Fibroblast of the aortic adventitia (primary cell): ENCODE results near the gene PCDHGC3. TPM values are rescaled to one million over a fixed set of nuclear protein-coding genes. Genes with fewer than 3 reads are reported as not detected.

Source experiments
- DNase-seq: peaks from one replicate; pipeline ENCODE4 v3.0.0-alpha.2; 2010; ENCODE audit warnings: low read depth
- H3K4me3 ChIP-seq: 2 replicates; pipeline ENCODE4 v1.5.1; 2011; ENCODE audit warnings: low read depth, mild to moderate bottlenecking, control low read depth, low read length, moderate library complexity
- CTCF ChIP-seq: IDR thresholded peaks from 2 replicates; pipeline ENCODE4 v1.5.1; 2011; ENCODE audit warnings: mild to moderate bottlenecking, low read length, control low read depth, inconsistent platforms; ENCODE audit not compliant: insufficient read depth
- total RNA-seq: library from RNA; depleted of rRNA; stranded (reverse); fragments of >200 nt; gene quantifications from 2 replicates; pipeline ENCODE4 v1.2.3, GENCODE V29; 2012; ENCODE audit warnings: low replicate concordance

The PCDHGC3 gene
- total RNA-seq, 1 donor = 97.7 TPM

- no peak for TF ChIP-seq CTCF
- no peak overlapping the region for H3K4me3 ChIP-seq
- DNase-seq = no peak
Observed at GRCh38 chr5:141495453-141495811, 19.7 kb downstream of the PCDHGC3 start.

GRCh38 chr5:141496038-141496437 is 20.3 kb downstream of the PCDHGC3 start:
- no peak for DNase-seq
- TF ChIP-seq CTCF = no peak
- no peak overlapping the region for H3K4me3 ChIP-seq

- no peak for TF ChIP-seq CTCF
- H3K4me3 ChIP-seq = no peak overlapping the region
- no peak for DNase-seq
Observed at GRCh38 chr5:141501761-141502160, 26.0 kb downstream of the PCDHGC3 start.

GRCh38 chr5:141503681-141504080 is 27.9 kb downstream of the PCDHGC3 start:
- H3K4me3 ChIP-seq = no peak overlapping the region
- no peak for DNase-seq
- TF ChIP-seq CTCF = no peak

- TF ChIP-seq CTCF = no peak
- no peak for DNase-seq
- H3K4me3 ChIP-seq = no peak overlapping the region
Observed at GRCh38 chr5:141504216-141504615, 28.4 kb downstream of the PCDHGC3 start.

GRCh38 chr5:141506381-141507155 is 30.8 kb downstream of the PCDHGC3 start:
- no peak for DNase-seq
- H3K4me3 ChIP-seq = no peak overlapping the region
- no peak for TF ChIP-seq CTCF
